Esophagus muscularis mucosa (tissue), 4 donors: Measurements from ENCODE around the gene AURKA.

Source experiments
- CTCF ChIP-seq, 3 experiments: fragments of 200-600 bp in 2 of 3; fragments of 450-650 bp in 1 of 3; sonication (generic) in 2 of 3; IDR thresholded peaks; one replicate each; pipeline ENCODE4 v1.5.1; 2017 to 2019; ENCODE audit warnings: antibody characterized with exemption in 3 of 3, mild to moderate bottlenecking in 2 of 3, moderate library complexity in 1 of 3
- EP300 ChIP-seq: sonication (generic); formaldehyde crosslinking; IDR thresholded peaks from one replicate; pipeline ENCODE4 v1.6.1; 2017; ENCODE audit warnings: antibody characterized with exemption
- POLR2A ChIP-seq: fragments of 450-650 bp; IDR thresholded peaks from one replicate; pipeline ENCODE4 v1.6.1; 2017; ENCODE audit warnings: antibody characterized with exemption, moderate library complexity, mild to moderate bottlenecking, low read depth
- POLR2AphosphoS5 ChIP-seq, 2 donors: sonication (generic); formaldehyde crosslinking; IDR thresholded peaks; one replicate each; pipeline ENCODE4 v1.6.1; 2017; ENCODE audit warnings: antibody characterized with exemption in 2 of 2

- TF ChIP-seq CTCF (IDR thresholded peaks at IDR 0.05), result no peak
- no peak for TF ChIP-seq EP300
- no peak for TF ChIP-seq POLR2A
- TF ChIP-seq POLR2AphosphoS5 (IDR thresholded peaks at IDR 0.05), result no peak
These were observed 68.4 kb downstream of the AURKA start for GRCh38 chr20:56323656-56324055.
